H1 (cell line): ENCODE data around the gene CTNND2. TPM values are rescaled to one million over a fixed set of nuclear protein-coding genes. Genes with fewer than 3 reads are reported as not detected.

Experiments
- SIN3A ChIP-seq, 2 experiments: IDR thresholded peaks in 1 of 2; conservative IDR thresholded peaks in 1 of 2; 2 replicates each; pipeline ENCODE4 v1.6.1; 2011 to 2012; ENCODE audit warnings: low read length in 2 of 2, improper control_type of control experiment in 1 of 2, low read depth in 1 of 2, mild to moderate bottlenecking in 1 of 2
- polyA plus RNA-seq, 7 experiments: library from polyadenylated mRNA; depleted of rRNA in 3 of 7; stranded (reverse) in 5 of 7; unstranded in 2 of 7; fragments of >200 nt in 5 of 7; fragments of 200-250 nt in 2 of 7; gene quantifications; 1 replicate in 5 of 7; 2 replicates in 1 of 7; 4 replicates in 1 of 7; pipeline versions ENCODE4 v1.2.1 to v1.2.3, GENCODE V29; 2011 to 2013; ENCODE audit warnings: missing spikeins in 2 of 7, mixed read lengths in 2 of 7
- total RNA-seq: library from RNA; stranded (reverse); fragmentation: NEBNext Ultra II Directional; extraction: Animal tissue kit (Norgen Biotek cat#: 25700); gene quantifications from 2 replicates; pipeline ENCODE4 v1.2.1, GENCODE V29; 2021
- TF ChIP-seq, protein P1 (sequence below): IDR thresholded peaks from 2 replicates; pipeline ENCODE4 v1.6.1; 2012; ENCODE audit warnings: low read length, inconsistent platforms

CTNND2 gene
- total and polyA plus RNA-seq, 2 of the 8 experiments (the other 6 are each of a cell fraction or from before 2014, with no cell fraction given), result 7.4 to 14.2 TPM

DNA sequence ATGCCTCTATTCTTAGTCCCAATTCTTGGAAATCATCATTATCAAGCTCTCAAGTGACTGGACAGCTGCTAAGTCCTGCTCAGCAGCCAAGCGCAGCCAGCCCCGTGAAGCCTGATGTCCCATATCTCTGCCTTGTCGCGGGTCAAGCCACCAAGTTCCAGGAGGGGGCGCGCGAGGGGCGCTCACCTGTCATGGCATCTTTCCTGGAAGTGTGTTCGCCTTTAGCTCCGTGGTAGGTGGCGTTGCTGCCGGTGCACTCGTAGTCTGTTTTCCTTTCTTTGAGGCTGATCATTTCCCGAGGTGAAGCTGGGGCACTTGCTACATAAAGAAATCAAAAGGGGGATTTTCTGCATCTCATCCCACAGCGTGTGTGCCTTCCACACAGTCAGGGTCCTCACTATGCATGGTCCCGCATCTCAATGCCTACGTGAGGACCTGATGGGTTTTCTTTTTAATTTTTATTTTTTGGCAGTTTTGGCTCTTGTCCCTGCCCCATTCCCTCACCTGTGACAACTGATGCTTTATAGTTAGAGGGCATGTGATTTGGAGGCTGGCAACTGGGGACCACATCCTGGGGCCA is 916.2 kb downstream of the CTNND2 start (continued):
- TF ChIP-seq, protein P1, sequence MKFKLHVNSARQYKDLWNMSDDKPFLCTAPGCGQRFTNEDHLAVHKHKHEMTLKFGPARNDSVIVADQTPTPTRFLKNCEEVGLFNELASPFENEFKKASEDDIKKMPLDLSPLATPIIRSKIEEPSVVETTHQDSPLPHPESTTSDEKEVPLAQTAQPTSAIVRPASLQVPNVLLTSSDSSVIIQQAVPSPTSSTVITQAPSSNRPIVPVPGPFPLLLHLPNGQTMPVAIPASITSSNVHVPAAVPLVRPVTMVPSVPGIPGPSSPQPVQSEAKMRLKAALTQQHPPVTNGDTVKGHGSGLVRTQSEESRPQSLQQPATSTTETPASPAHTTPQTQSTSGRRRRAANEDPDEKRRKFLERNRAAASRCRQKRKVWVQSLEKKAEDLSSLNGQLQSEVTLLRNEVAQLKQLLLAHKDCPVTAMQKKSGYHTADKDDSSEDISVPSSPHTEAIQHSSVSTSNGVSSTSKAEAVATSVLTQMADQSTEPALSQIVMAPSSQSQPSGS, result no peak
- peak in 1 of 2 experiments; percentile 74; a peak in 2 of 4 replicates for TF ChIP-seq SIN3A (conservative IDR thresholded peaks at IDR 0.05 in 1 of 2, IDR thresholded peaks at IDR 0.05 in 1 of 2; ENCODE audit: low read depth in 1 of 2, low read length in 2 of 2)
